ENCODE data around the gene DNAJC4.

Gene DNAJC4

GRCh38 chr11:64216879-64217278, 13.5 kb upstream of the DNAJC4 start:
- Histone ChIP-seq H3K27me3 (ENCODE audit: control insufficient read depth in 3 of 3, insufficient read depth in 3 of 3, low read depth in 1 of 3, low read length in 3 of 3) (no peaks in the 10 kb centered on the region), H3K23ac (ENCODE audit: low read depth, low read length, poor library complexity) (no peak overlapping the region), H3K4me3 (ENCODE audit: low read length in 2 of 2) (no peak overlapping the region), H2BK12ac (ENCODE audit: low read length) (no peak overlapping the region), H3K4me2 (ENCODE audit: insufficient read depth, low read length, poor library complexity, severe bottlenecking) (no peak overlapping the region), H3K14ac (ENCODE audit: low read length) (no peak overlapping the region), H2BK5ac (ENCODE audit: low read length) (peak overlapping the region; percentile 24), H3K36me3 (replicated peaks in 1 of 2; ENCODE audit: control insufficient read depth in 2 of 2, insufficient read depth in 2 of 2, low read length in 2 of 2) (peaks cover 4 to 7% of the 10 kb centered on the region in 2 donors), H2BK15ac (ENCODE audit: low read length) (no peak overlapping the region), H3K18ac (ENCODE audit: low read length) (no peak overlapping the region), H3K4me1 (ENCODE audit: control insufficient read depth in 2 of 2, insufficient read depth in 1 of 2, low read depth in 1 of 2, low read length in 2 of 2) (no peaks in the 10 kb centered on the region), H2BK120ac (ENCODE audit: low read depth, low read length) (no peak overlapping the region), H4K91ac (ENCODE audit: low read depth, low read length, poor library complexity) (no peak overlapping the region), H4K8ac (ENCODE audit: low read depth, low read length) (no peak overlapping the region), H2AFZ (ENCODE audit: low read length) (no peak overlapping the region), H3K9ac (ENCODE audit: low read depth, low read length, poor library complexity) (no peak overlapping the region), H3K79me1 (ENCODE audit: low read depth, low read length) (peaks cover 2% of the 10 kb centered on the region), H3K27ac (replicated peaks; ENCODE audit: low read length) (no peak overlapping the region), H3K9me3 (replicated peaks in 1 of 2; ENCODE audit: control insufficient read depth in 2 of 2, insufficient read depth in 1 of 2, low read depth in 1 of 2, low read length in 2 of 2) (no peaks in the 10 kb centered on the region), H3K4ac (ENCODE audit: low read length) (peak overlapping the region; percentile 76), H2AK5ac (ENCODE audit: low read depth, low read length) (no peak overlapping the region)
- DNase-seq (ENCODE audit: low spot score), result no peak
- no CpG with 5 or more reads among the region's 6 CpGs for WGBS, 2 donors (ENCODE audit: extremely low coverage in 2 of 2, insufficient read length in 2 of 2, insufficient replicate concordance in 1 of 2)

- no peak overlapping the region for H3K14ac ChIP-seq (ENCODE audit: low read length)
- no peak overlapping the region for H3K4ac ChIP-seq (ENCODE audit: low read length)
- DNase-seq (ENCODE audit: low spot score), result no peak
- no peak overlapping the region for H2AFZ ChIP-seq (ENCODE audit: low read length)
- no peak overlapping the region for H3K4me2 ChIP-seq (ENCODE audit: insufficient read depth, low read length, poor library complexity, severe bottlenecking)
- H2BK12ac ChIP-seq (ENCODE audit: low read length), result no peak overlapping the region
- no peak overlapping the region for H2BK5ac ChIP-seq (ENCODE audit: low read length)
- no peak overlapping the region for H4K91ac ChIP-seq (ENCODE audit: low read depth, low read length, poor library complexity)
- no peak overlapping the region for H2BK120ac ChIP-seq (ENCODE audit: low read depth, low read length)
- no peaks in the 10 kb centered on the region for H3K27me3 ChIP-seq (ENCODE audit: control insufficient read depth in 3 of 3, insufficient read depth in 3 of 3, low read depth in 1 of 3, low read length in 3 of 3)
- peaks cover 8 to 19% of the 10 kb centered on the region in 2 donors for H3K36me3 ChIP-seq (replicated peaks in 1 of 2; ENCODE audit: control insufficient read depth in 2 of 2, insufficient read depth in 2 of 2, low read length in 2 of 2)
- peaks cover 4% of the 10 kb centered on the region for H3K79me1 ChIP-seq (ENCODE audit: low read depth, low read length)
- H3K4me3 ChIP-seq (ENCODE audit: low read length in 2 of 2), result no peak overlapping the region
- H3K23ac ChIP-seq (ENCODE audit: low read depth, low read length, poor library complexity), result peak overlapping the region; percentile 60
- no peak overlapping the region for H2AK5ac ChIP-seq (ENCODE audit: low read depth, low read length)
- no peaks in the 10 kb centered on the region for H3K9me3 ChIP-seq (replicated peaks in 1 of 2; ENCODE audit: control insufficient read depth in 2 of 2, insufficient read depth in 1 of 2, low read depth in 1 of 2, low read length in 2 of 2)
- H3K27ac ChIP-seq (replicated peaks; ENCODE audit: low read length), result no peak overlapping the region
- H3K4me1 ChIP-seq (ENCODE audit: control insufficient read depth in 2 of 2, insufficient read depth in 1 of 2, low read depth in 1 of 2, low read length in 2 of 2), result no peaks in the 10 kb centered on the region
- H3K18ac ChIP-seq (ENCODE audit: low read length), result peak overlapping the region; percentile 2
- no peak overlapping the region for H2BK15ac ChIP-seq (ENCODE audit: low read length)
- no peak overlapping the region for H4K8ac ChIP-seq (ENCODE audit: low read depth, low read length)
- peak overlapping the region; percentile 9 for H3K9ac ChIP-seq (ENCODE audit: low read depth, low read length, poor library complexity)
- no CpG with 5 or more reads among the region's 11 CpGs for WGBS, 2 donors (ENCODE audit: extremely low coverage in 2 of 2, insufficient read length in 2 of 2, insufficient replicate concordance in 1 of 2)
Observed at GRCh38 chr11:64218628-64219353, 11.6 kb upstream of the DNAJC4 start.

GRCh38 chr11:64219354-64219684, 11.0 kb upstream of the DNAJC4 start:
- WGBS, 2 donors (ENCODE audit: extremely low coverage in 2 of 2, insufficient read length in 2 of 2, insufficient replicate concordance in 1 of 2), result no CpG with 5 or more reads among the region's 7 CpGs
- peak overlapping the region; percentile 60 for H3K23ac ChIP-seq (ENCODE audit: low read depth, low read length, poor library complexity)

GRCh38 chr11:64219755-64220154, 10.6 kb upstream of the DNAJC4 start:
- no peak overlapping the region for H4K91ac ChIP-seq (ENCODE audit: low read depth, low read length, poor library complexity)
- no peak overlapping the region for H2AFZ ChIP-seq (ENCODE audit: low read length)
- H3K4me2 ChIP-seq (ENCODE audit: insufficient read depth, low read length, poor library complexity, severe bottlenecking), result no peak overlapping the region
- peak overlapping the region; percentile 37 for H2AK5ac ChIP-seq (ENCODE audit: low read depth, low read length)
- H2BK120ac ChIP-seq (ENCODE audit: low read depth, low read length), result no peak overlapping the region
- no peak overlapping the region for H2BK12ac ChIP-seq (ENCODE audit: low read length)
- H2BK5ac ChIP-seq (ENCODE audit: low read length), result no peak overlapping the region
- H2BK15ac ChIP-seq (ENCODE audit: low read length), result no peak overlapping the region
- H3K4me1 ChIP-seq (ENCODE audit: control insufficient read depth in 2 of 2, insufficient read depth in 1 of 2, low read depth in 1 of 2, low read length in 2 of 2), result peaks cover 0 to under 1% of the 10 kb centered on the region in 2 donors
- H3K9ac ChIP-seq (ENCODE audit: low read depth, low read length, poor library complexity), result no peak overlapping the region
- no peak for DNase-seq (ENCODE audit: low spot score)
- no peaks in the 10 kb centered on the region for H3K9me3 ChIP-seq (replicated peaks in 1 of 2; ENCODE audit: control insufficient read depth in 2 of 2, insufficient read depth in 1 of 2, low read depth in 1 of 2, low read length in 2 of 2)
- no peak overlapping the region for H3K4me3 ChIP-seq (ENCODE audit: low read length in 2 of 2)
- peaks cover 10 to 27% of the 10 kb centered on the region in 2 donors for H3K36me3 ChIP-seq (replicated peaks in 1 of 2; ENCODE audit: control insufficient read depth in 2 of 2, insufficient read depth in 2 of 2, low read length in 2 of 2)
- peaks cover 4% of the 10 kb centered on the region for H3K79me1 ChIP-seq (ENCODE audit: low read depth, low read length)
- H3K14ac ChIP-seq (ENCODE audit: low read length), result no peak overlapping the region
- H3K18ac ChIP-seq (ENCODE audit: low read length), result no peak overlapping the region
- H4K8ac ChIP-seq (ENCODE audit: low read depth, low read length), result no peak overlapping the region
- H3K23ac ChIP-seq (ENCODE audit: low read depth, low read length, poor library complexity), result no peak overlapping the region
- no peaks in the 10 kb centered on the region for H3K27me3 ChIP-seq (ENCODE audit: control insufficient read depth in 3 of 3, insufficient read depth in 3 of 3, low read depth in 1 of 3, low read length in 3 of 3)
- no CpG with 5 or more reads among the region's 10 CpGs for WGBS, 2 donors (ENCODE audit: extremely low coverage in 2 of 2, insufficient read length in 2 of 2, insufficient replicate concordance in 1 of 2)
- H3K27ac ChIP-seq (replicated peaks; ENCODE audit: low read length), result no peak overlapping the region
- H3K4ac ChIP-seq (ENCODE audit: low read length), result no peak overlapping the region

More at GRCh38 chr11:64219354-64219684, 11.0 kb upstream of the DNAJC4 start:
- Histone ChIP-seq H4K8ac (ENCODE audit: low read depth, low read length) (peak overlapping the region; percentile 65), H3K14ac (ENCODE audit: low read length) (no peak overlapping the region), H3K4me2 (ENCODE audit: insufficient read depth, low read length, poor library complexity, severe bottlenecking) (no peak overlapping the region), H3K36me3 (replicated peaks in 1 of 2; ENCODE audit: control insufficient read depth in 2 of 2, insufficient read depth in 2 of 2, low read length in 2 of 2) (peaks cover 10 to 24% of the 10 kb centered on the region in 2 donors), H3K27me3 (ENCODE audit: control insufficient read depth in 3 of 3, insufficient read depth in 3 of 3, low read depth in 1 of 3, low read length in 3 of 3) (no peaks in the 10 kb centered on the region), H2BK5ac (ENCODE audit: low read length) (no peak overlapping the region), H3K4me1 (ENCODE audit: control insufficient read depth in 2 of 2, insufficient read depth in 1 of 2, low read depth in 1 of 2, low read length in 2 of 2) (no peaks in the 10 kb centered on the region), H3K27ac (replicated peaks; ENCODE audit: low read length) (no peak overlapping the region), H2AFZ (ENCODE audit: low read length) (no peak overlapping the region), H4K91ac (ENCODE audit: low read depth, low read length, poor library complexity) (no peak overlapping the region), H2BK15ac (ENCODE audit: low read length) (no peak overlapping the region), H2AK5ac (ENCODE audit: low read depth, low read length) (no peak overlapping the region), H3K4me3 (ENCODE audit: low read length in 2 of 2) (no peak overlapping the region), H3K79me1 (ENCODE audit: low read depth, low read length) (peaks cover 4% of the 10 kb centered on the region), H3K9ac (ENCODE audit: low read depth, low read length, poor library complexity) (peak overlapping the region; percentile 9), H3K4ac (ENCODE audit: low read length) (no peak overlapping the region), H3K9me3 (replicated peaks in 1 of 2; ENCODE audit: control insufficient read depth in 2 of 2, insufficient read depth in 1 of 2, low read depth in 1 of 2, low read length in 2 of 2) (no peaks in the 10 kb centered on the region), H2BK120ac (ENCODE audit: low read depth, low read length) (no peak overlapping the region), H2BK12ac (ENCODE audit: low read length) (no peak overlapping the region), H3K18ac (ENCODE audit: low read length) (peak overlapping the region; percentile 2)
- DNase-seq (ENCODE audit: low spot score), result no peak
